ENCODE measurements around the gene BMPR1B.

DNA sequence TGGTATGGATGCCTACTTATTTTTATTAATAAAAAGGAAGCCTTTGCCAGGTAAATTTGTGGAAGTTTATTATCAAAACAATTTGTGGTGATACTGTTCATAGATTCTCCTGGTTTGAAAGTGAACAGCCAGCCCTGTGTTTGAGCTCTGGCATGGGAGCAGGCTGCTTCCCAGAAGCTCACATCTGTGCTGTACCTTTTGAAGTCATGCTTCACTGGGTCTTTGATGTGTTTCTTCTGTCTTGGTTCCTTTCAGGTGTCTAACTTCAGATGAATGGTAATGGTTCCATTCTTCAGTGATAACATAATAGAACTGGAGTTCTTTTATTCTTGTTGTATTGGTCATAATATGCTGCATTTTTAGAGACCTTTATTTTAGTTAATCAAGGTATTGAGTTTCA, 85.5 kb downstream of the BMPR1B start:
- no peak for TF ChIP-seq EZH2 (IDR thresholded peaks at IDR 0.05; ENCODE audit: borderline replicate concordance)
- TF ChIP-seq, protein P1, sequence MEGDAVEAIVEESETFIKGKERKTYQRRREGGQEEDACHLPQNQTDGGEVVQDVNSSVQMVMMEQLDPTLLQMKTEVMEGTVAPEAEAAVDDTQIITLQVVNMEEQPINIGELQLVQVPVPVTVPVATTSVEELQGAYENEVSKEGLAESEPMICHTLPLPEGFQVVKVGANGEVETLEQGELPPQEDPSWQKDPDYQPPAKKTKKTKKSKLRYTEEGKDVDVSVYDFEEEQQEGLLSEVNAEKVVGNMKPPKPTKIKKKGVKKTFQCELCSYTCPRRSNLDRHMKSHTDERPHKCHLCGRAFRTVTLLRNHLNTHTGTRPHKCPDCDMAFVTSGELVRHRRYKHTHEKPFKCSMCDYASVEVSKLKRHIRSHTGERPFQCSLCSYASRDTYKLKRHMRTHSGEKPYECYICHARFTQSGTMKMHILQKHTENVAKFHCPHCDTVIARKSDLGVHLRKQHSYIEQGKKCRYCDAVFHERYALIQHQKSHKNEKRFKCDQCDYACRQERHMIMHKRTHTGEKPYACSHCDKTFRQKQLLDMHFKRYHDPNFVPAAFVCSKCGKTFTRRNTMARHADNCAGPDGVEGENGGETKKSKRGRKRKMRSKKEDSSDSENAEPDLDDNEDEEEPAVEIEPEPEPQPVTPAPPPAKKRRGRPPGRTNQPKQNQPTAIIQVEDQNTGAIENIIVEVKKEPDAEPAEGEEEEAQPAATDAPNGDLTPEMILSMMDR (IDR thresholded peaks at IDR 0.05; ENCODE audit: poor library complexity): no peak

All from hepatocyte (in vitro differentiated cells).